Sigmoid colon (tissue), 7 donors: ENCODE results near the gene CARS1. TPM values are rescaled to one million over a fixed set of nuclear protein-coding genes. Genes with fewer than 3 reads are reported as not detected.

Experiments used
- DNase-seq: peaks from one replicate; pipeline ENCODE4 v3.0.0-alpha.2; 2019
- H3K27ac ChIP-seq, 4 donors: fragments of 200-600 bp; sonication (generic); one replicate each; pipeline ENCODE4 v1.5.1; 2016 to 2019; ENCODE audit warnings: mild to moderate bottlenecking in 1 of 4
- H3K27me3 ChIP-seq, 3 donors: fragments of 200-600 bp; sonication (generic); one replicate each; pipeline ENCODE4 v1.5.1; 2019; ENCODE audit warnings: mild to moderate bottlenecking in 1 of 3
- H3K36me3 ChIP-seq, 4 donors: fragments of 200-600 bp; sonication (generic); one replicate each; pipeline ENCODE4 v1.5.1; 2016 to 2019
- H3K4me1 ChIP-seq, 4 donors: fragments of 200-600 bp; sonication (generic); one replicate each; pipeline ENCODE4 v1.5.1; 2017 to 2019
- H3K4me3 ChIP-seq, 4 donors: fragments of 200-600 bp; sonication (generic); one replicate each; pipeline ENCODE4 v1.5.1; 2017 to 2019; ENCODE audit warnings: mild to moderate bottlenecking in 2 of 4, moderate library complexity in 1 of 4
- H3K9me3 ChIP-seq, 4 donors: fragments of 200-600 bp in 3 of 4; sonication (generic) in 3 of 4; one replicate each; pipeline versions ENCODE4 v1.5.1 to v1.6.1; 2013 to 2019
- EP300 ChIP-seq, 4 donors: sonication (generic); formaldehyde crosslinking; IDR thresholded peaks; one replicate each; pipeline ENCODE4 v1.6.1; 2017; ENCODE audit warnings: antibody characterized with exemption in 4 of 4
- POLR2A ChIP-seq, 2 donors: fragments of 450-650 bp; IDR thresholded peaks; one replicate each; pipeline ENCODE4 v1.6.1; 2016; ENCODE audit warnings: antibody characterized with exemption in 2 of 2, mild to moderate bottlenecking in 2 of 2, moderate library complexity in 2 of 2
- POLR2AphosphoS5 ChIP-seq, 4 donors: sonication (generic); formaldehyde crosslinking; IDR thresholded peaks; one replicate each; pipeline ENCODE4 v1.6.1; 2017; ENCODE audit warnings: antibody characterized with exemption in 4 of 4
- WGBS, 2 donors: extraction: QIAGEN DNeasy Blood & Tissue Kit; methylation state at CpG; one replicate each; pipeline ENCODE4 v1.1.7; 2013; 5-methylcytosine and 5-hydroxymethylcytosine counted together
- intact Hi-C: fragments of 100-400 bp; cut with DNase I; formaldehyde crosslinking; loops from one replicate; pipeline ENCODE4 v1.15.1; 2023
- polyA plus RNA-seq, 3 donors: library from polyadenylated mRNA; stranded (reverse); fragments of 200-250 nt; gene quantifications; one replicate each; pipeline ENCODE4 v1.2.3, GENCODE V29; 2013
- total RNA-seq, 4 donors: library from RNA; depleted of rRNA; stranded (reverse); fragments of >200 nt; gene quantifications; one replicate each; pipeline ENCODE4 v1.1.0, GENCODE V29; 2016
- TF ChIP-seq, protein P1 (sequence below), 4 experiments: fragments of 450-650 bp in 3 of 4; fragments of 200-600 bp in 1 of 4; IDR thresholded peaks; one replicate each; pipeline ENCODE4 v1.5.1; 2016 to 2019; ENCODE audit warnings: antibody characterized with exemption in 4 of 4, mild to moderate bottlenecking in 3 of 4, moderate library complexity in 2 of 4
- donor health status: healthy with polysubstance abuse.
- donor health status: Bipolar disorder and iron deficiency.
- donor health status: healthy.

Gene CARS1
- total and polyA plus RNA-seq, 7 donors, result 21.0 to 57.1 (median 35.9) TPM

- H3K36me3 ChIP-seq, result peaks cover 26 to 77% (median 45%) of the 10 kb centered on the region in 4 donors
Observed at GRCh38 chr11:3021125-3021524, 36.1 kb downstream of the CARS1 start.

GRCh38 chr11:3020011-3020410 is 37.2 kb downstream of the CARS1 start:
- DNase-seq, result no peak
- Histone ChIP-seq H3K36me3 (peaks cover 33 to 77% (median 52%) of the 10 kb centered on the region in 4 donors), H3K27me3 (no peaks in the 10 kb centered on the region), H3K4me1 (peaks cover 0 to 10% (median 3%) of the 10 kb centered on the region in 4 donors), H3K4me3 (no peak overlapping the region), H3K9me3 (no peaks in the 10 kb centered on the region), H3K27ac (no peak overlapping the region)
- no peak for TF ChIP-seq POLR2A (IDR thresholded peaks at IDR 0.05)
- TF ChIP-seq POLR2AphosphoS5 (IDR thresholded peaks at IDR 0.05), result no peak
- TF ChIP-seq, protein P1, sequence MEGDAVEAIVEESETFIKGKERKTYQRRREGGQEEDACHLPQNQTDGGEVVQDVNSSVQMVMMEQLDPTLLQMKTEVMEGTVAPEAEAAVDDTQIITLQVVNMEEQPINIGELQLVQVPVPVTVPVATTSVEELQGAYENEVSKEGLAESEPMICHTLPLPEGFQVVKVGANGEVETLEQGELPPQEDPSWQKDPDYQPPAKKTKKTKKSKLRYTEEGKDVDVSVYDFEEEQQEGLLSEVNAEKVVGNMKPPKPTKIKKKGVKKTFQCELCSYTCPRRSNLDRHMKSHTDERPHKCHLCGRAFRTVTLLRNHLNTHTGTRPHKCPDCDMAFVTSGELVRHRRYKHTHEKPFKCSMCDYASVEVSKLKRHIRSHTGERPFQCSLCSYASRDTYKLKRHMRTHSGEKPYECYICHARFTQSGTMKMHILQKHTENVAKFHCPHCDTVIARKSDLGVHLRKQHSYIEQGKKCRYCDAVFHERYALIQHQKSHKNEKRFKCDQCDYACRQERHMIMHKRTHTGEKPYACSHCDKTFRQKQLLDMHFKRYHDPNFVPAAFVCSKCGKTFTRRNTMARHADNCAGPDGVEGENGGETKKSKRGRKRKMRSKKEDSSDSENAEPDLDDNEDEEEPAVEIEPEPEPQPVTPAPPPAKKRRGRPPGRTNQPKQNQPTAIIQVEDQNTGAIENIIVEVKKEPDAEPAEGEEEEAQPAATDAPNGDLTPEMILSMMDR (IDR thresholded peaks at IDR 0.05), result no peak
- no peak for TF ChIP-seq EP300 (IDR thresholded peaks at IDR 0.05)
- 94 to 96% methylated on average over 12 of the region's 12 CpGs for WGBS, 2 donors
- intact Hi-C loops, result no loop called here

More at GRCh38 chr11:3021125-3021524, 36.1 kb downstream of the CARS1 start:
- DNase-seq, result no peak
- no peak overlapping the region for H3K4me3 ChIP-seq
- WGBS, 2 donors, result 20 to 55% methylated on average over 4 of the region's 4 CpGs
- H3K4me1 ChIP-seq, result peaks cover 0 to 10% (median 3%) of the 10 kb centered on the region in 4 donors
- H3K27ac ChIP-seq, result no peak overlapping the region
- H3K27me3 ChIP-seq, result no peaks in the 10 kb centered on the region
- TF ChIP-seq, protein P1 (IDR thresholded peaks at IDR 0.05), result peak in 1 of 4 experiments; percentile 24
- TF ChIP-seq POLR2AphosphoS5 (IDR thresholded peaks at IDR 0.05), result no peak
- intact Hi-C loops, result no loop called here
- H3K9me3 ChIP-seq, result no peaks in the 10 kb centered on the region

GRCh38 chr11:3018596-3018995 is 38.6 kb downstream of the CARS1 start:
- Histone ChIP-seq H3K27ac (no peak overlapping the region), H3K4me1 (peaks cover 0 to 10% (median 3%) of the 10 kb centered on the region in 4 donors), H3K9me3 (no peaks in the 10 kb centered on the region), H3K36me3 (peaks cover 36 to 84% (median 61%) of the 10 kb centered on the region in 4 donors), H3K27me3 (no peaks in the 10 kb centered on the region), H3K4me3 (no peak overlapping the region)
- TF ChIP-seq POLR2A (IDR thresholded peaks at IDR 0.05) (no peak), POLR2AphosphoS5 (IDR thresholded peaks at IDR 0.05) (no peak), EP300 (IDR thresholded peaks at IDR 0.05) (no peak)
- TF ChIP-seq, protein P1 (IDR thresholded peaks at IDR 0.05), result no peak
- intact Hi-C loops, result no loop called here
- 78 to 85% methylated on average over 5 of the region's 5 CpGs for WGBS, 2 donors
- DNase-seq, result no peak

- DNase-seq, result no peak
- WGBS, 2 donors, result 93 to 94% methylated on average over 11 of the region's 11 CpGs
- Histone ChIP-seq H3K4me3 (no peak overlapping the region), H3K4me1 (no peaks in the 10 kb centered on the region), H3K36me3 (peaks cover 40 to 90% (median 74%) of the 10 kb centered on the region in 4 donors), H3K27me3 (no peaks in the 10 kb centered on the region), H3K9me3 (no peaks in the 10 kb centered on the region), H3K27ac (no peak overlapping the region)
- intact Hi-C loops, result no loop called here
- TF ChIP-seq EP300 (IDR thresholded peaks at IDR 0.05) (no peak), POLR2AphosphoS5 (IDR thresholded peaks at IDR 0.05) (no peak), POLR2A (IDR thresholded peaks at IDR 0.05) (no peak)
- TF ChIP-seq, protein P1 (IDR thresholded peaks at IDR 0.05), result no peak
Observed at GRCh38 chr11:3016861-3017260, 40.4 kb downstream of the CARS1 start.

- H3K9me3 ChIP-seq, result no peaks in the 10 kb centered on the region
- H3K27me3 ChIP-seq, result no peaks in the 10 kb centered on the region
- 92 to 94% methylated on average over 10 of the region's 10 CpGs for WGBS, 2 donors
- peaks cover 45 to 100% (median 82%) of the 10 kb centered on the region in 4 donors for H3K36me3 ChIP-seq
- TF ChIP-seq EP300 (IDR thresholded peaks at IDR 0.05) (no peak), POLR2A (IDR thresholded peaks at IDR 0.05) (no peak), POLR2AphosphoS5 (IDR thresholded peaks at IDR 0.05) (no peak)
- TF ChIP-seq, protein P1 (IDR thresholded peaks at IDR 0.05), result no peak
- no peak overlapping the region for H3K27ac ChIP-seq
- H3K4me1 ChIP-seq, result no peaks in the 10 kb centered on the region
- intact Hi-C loops, result no loop called here
- no peak for DNase-seq
- no peak overlapping the region for H3K4me3 ChIP-seq
Observed at GRCh38 chr11:3015796-3016195, 41.4 kb downstream of the CARS1 start.
